Islet of Langerhans (tissue), 1 donor: ENCODE results near the gene SMARCC1.

ENCODE experiments used
- FAIRE-seq: peaks from one replicate; lab custom pipeline; 2011; peaks lifted over from hg19 to GRCh38; lab: Jason Lieb, UNC

Gene SMARCC1

DNA sequence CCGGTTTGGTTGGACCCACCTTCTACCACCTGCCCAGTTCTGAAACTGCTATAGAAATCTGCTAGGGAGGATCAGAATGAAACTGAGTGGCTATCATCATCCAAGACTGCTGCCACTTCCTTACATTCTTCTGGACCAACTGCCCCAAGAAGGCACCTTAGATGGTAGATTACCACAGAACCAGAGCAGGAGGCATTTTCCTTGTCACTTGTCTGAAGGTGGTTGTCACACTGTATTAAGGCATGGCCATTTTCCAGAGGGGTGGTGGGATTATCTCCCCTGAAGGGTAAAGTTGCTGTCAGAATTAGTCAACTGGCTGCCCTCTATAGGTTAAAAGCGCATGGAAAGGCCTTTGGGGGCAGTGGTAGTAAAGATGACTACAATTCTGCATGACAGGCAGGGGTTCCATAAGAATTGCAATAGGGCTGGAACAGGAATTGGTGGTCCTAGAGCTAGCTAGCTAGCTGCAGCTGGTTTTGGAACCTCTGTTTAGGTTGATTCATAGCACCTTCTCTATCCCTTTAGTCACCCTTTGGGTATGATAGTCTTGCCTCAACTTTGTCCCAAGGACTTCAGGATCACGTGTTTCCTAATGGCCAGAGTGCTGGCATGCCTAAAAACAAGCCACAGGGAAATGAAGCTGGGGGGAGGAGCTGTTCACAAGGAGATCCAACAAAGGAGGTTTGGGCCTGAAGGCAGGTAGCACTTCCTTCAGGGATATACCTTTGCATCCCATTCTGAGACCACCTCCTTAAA is 198.2 kb downstream of the SMARCC1 start:
- FAIRE-seq = no peak

DNA sequence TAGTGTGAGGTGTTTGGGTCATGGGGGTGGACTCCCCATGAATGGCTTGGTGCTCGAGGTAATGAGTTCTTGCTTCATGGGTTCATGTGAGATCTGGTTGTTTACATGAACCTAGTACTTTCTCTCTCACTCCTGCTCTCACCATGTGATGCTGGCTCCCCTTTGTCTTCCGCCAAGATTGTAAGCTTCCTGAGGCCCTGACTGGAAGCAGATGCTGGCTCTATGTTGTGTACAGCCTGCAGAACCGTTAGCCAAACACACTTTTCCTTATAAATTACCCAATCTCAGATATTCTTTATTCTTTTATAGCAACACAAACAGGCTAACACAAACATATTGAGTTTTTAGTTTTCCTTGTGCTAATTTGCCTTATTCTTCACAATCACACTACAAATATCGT is 199.9 kb downstream of the SMARCC1 start:
- no peak for FAIRE-seq

DNA sequence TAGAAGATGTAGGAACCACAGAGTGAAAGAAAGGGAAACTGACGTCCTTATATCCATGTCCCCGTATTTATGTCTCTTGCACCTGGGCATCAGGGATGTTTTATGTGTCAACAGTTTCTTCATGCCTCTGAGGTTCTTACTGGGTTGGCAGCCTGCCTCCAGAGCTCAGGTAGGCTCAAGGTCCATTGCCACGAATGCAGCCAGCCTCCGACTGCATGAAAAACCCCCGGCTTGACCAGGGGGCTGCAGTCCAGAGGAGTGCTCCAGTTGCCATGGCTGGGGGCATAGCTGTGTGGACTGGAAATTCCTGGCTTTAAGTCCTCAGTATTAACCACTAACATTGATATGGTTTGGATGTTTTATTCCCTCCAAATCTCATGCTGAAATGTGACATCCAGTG is 200.3 kb downstream of the SMARCC1 start:
- no peak for FAIRE-seq

DNA sequence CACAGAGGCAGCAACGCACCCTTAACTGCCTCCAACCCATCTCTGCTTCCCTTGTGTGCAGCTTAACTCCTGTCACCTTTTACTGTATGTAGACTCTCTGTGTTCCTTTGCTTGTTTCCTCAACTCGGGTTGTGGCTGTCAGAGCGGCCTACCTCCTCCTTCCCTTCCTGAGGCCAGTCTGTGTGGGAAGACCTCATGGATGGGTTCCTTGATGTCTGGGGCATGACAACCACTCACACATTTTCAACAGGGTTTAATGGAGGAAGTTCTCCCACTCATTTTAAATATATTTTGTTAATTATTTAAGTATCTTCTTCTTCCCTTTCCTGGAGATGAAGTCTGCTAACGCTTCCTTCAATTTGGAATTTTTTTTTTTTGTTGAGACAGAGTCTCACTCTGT is 201.2 kb downstream of the SMARCC1 start:
- no peak for FAIRE-seq

DNA sequence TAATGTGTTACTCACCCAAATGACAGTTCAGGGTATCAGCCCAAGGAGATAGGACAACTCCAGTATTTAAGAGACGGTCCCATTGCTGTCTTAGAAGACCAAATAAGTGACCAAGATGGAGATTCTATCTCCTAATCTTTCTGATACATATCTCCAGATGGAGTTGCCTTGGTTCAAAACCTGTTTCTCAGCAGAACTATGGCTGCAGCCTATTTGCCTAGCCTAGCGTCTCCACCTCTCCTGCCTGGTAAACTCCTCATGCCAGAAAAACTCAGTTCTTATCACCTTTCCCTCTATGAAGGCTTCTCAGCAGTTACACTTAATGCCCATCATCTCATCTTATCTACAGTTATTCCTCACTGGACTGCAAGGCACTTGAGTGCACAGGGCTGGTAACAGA is 201.8 kb downstream of the SMARCC1 start:
- FAIRE-seq = no peak

DNA sequence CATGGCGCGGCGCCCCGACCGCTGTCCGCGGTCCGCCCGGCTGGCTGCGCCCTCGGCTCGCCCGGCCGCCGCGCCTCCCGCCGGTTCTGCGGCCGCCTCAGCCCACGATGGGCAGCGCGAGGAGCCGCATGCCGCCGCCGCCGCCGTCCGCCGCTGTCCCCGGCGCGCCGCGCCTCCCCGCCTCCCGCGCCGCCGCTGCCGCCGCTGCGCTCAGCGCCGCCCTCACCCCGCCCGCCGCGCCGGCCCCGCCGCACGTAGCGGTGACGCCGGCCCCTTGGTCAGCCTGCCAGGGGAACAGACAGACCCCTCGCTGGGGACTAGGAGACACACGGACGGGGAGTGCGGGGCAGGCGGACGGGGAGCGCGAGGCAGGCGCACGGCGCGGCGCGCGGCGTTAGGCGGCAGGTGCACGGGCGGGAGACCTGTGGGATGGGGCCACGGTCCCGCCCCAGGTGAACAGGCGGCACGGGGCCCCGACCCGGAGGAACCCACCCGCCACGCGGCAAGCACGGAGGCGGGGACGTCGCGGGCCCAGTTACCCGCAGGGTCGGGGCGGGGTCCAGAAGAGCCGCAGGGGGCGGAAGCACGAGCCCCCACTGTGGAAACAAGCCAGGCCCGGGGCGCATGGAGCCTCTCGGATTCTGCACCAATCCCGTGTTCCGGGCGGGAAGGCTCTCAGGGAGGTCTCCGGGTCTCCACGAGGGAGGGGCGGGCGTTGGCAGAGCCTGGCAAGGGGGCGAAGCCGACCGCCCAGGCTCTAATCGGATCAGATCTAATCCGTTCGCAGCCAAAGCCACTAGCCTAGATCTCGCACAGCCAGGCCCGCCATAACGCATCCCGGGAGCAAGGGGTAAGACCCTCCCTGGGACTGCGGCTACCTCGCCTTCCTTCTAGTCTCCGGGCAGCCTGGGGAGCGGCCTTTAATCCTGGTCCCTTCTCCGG is 202.7 kb downstream of the SMARCC1 start, which contains the start of gene CSPG5:
Gene CSPG5, minus strand, starts transcription at position 175 of the 942 bp plus-strand sequence. Its CDS starts 172 bp downstream, at position 3.
- no peak for FAIRE-seq

DNA sequence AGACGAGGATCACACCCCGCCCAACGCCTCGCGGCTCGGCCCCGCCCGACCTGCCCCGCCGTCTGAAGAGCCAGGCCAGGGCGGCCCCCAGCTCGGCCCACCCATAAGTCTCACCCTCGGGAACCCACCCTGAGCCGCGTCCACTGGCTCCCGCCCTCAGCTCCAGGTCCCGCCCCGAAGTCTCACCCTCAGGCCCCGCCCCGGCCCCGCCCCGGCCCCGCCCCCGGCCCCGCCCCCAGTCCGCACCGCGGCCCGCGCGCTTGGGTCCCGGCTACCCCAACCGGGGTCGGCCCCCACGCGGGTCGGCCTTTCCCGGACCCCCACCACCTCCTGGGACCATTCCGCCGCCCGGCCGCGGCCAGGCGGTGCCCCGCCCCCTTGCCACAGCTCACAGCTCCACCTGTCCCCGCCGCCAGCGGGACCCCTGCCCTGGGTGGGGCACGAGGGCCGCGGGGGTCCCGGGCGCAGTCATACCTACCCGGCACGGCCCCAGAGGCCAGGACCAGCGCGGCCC is 203.5 kb downstream of the SMARCC1 start:
- no peak for FAIRE-seq

DNA sequence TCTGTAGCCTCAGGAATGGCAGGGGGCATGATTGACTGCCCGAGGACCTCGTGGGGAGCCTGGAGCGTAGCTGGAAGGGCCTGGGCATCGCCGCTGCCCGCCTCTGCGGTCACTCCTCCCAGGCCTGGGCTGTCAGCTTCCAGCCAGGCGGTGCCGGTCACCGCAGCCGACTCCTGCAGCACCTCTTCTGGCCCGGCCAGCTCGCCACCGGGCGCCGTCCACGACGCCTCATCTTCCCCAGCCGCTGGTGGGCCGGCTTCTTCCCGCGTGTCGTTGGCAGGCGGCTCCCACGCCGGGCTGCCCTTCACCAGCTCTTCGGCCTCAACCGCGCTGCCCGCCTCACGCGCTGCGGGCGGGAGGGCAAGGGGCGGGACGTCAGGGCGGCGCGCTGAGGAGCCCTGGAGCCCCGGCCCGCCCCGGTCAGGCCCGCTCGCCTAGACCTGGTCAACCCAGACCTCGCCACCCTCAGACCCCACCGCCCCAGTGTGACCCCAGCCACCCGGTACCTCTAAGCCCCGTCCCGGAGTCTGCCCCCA is 204.0 kb downstream of the SMARCC1 start:
- FAIRE-seq = no peak

DNA sequence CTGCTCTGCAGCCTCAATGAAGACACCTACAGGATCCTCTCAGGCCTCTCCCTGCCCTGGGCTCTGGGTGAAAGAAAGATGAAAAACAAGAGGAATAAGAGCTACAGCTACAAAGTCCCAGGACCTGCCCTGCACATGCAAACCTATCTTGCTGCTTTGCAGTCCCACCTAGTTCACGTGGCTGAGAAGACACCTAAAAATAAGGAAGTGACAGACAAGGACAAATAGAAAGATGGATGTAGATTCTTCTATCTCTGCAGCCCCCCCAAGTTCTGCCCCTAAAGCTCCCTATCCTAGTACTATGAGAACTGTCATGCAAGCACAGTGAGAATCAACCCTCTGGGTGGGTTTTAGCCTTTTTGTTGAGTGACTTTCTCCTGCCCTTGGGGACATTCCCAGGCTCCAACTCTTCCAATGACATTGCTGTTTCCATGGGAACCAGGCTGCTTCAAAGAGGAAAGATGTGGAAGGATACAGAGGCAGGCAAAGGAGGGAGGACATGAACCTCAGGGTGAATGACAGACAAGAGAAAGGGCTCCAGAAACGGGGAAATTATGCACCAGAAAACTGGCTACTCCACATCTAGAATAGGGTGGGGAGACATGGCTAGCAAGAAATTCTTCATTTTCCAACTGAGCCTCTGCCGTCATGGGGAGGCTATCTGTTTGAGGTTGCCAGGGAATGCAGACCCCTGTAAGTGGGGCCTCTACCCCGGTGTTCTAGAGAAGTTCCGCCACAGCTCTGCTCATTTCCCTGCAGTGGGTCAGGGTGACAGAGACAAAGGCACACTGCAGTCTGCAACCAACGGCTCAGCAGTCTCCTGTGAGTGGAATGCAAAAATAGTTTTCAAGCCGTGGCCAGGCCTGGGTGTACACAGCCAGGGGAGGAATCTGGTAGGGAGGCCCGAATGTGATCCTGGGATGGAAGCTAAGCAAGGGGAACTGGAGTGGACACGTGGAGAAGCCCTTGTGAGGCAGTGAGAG is 208.2 kb downstream of the SMARCC1 start:
- FAIRE-seq = no peak

DNA sequence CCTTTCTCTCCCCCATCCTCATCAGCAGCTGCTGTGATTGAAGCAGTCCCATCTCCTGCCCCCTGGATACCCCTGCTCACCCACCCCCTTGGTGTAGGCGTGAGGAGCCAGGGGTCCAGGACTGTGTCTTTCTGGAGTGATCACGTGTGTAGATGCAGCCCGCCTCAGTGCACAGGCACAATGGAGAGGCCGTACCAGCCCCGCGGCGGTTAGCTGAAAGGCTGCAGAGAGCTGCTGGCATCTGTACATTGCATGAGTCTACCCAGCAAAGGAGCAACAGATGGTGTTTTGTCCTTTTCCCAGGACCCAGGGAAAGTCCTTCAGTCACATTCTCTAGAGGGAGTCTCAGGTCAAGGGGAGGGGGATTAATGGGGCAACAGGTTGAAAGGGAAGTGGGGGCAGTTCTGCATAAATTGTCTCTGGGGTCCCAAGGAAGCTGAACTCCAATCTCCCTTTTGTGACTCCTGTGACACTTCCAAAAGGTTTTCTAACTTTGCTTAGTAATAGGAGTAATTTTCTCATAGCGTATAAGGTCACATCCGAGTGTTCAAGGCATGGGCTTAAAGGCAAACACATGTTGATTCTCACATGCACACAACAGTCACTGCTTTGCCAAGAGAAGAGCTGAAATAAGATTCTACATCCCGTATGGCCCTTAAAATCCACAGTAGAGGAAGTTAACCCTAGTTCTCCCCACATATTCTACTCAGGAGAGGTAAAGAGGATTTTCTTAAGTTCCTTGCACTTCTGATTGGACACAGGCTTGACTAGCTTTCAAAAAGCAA is 210.1 kb downstream of the SMARCC1 start:
- no peak for FAIRE-seq

DNA sequence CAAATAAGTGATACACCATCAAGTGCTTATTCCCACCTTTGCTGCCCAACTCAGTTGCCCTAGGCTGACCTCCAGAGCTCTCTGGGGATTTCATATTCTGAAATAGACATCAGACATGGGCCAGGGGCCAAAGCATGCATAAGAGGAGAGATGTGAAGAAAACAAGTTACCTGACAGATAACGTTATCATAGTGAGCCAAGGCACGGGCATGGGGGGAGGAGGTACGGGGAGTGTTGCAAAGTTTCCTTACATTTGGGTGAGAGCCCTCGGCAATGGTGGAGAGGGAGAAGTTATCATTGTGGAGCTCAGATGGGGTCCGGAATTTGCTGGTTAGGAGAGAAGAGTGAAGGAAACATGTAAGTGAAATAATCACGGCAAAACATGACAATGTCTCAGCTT is 212.8 kb downstream of the SMARCC1 start:
- FAIRE-seq = no peak

DNA sequence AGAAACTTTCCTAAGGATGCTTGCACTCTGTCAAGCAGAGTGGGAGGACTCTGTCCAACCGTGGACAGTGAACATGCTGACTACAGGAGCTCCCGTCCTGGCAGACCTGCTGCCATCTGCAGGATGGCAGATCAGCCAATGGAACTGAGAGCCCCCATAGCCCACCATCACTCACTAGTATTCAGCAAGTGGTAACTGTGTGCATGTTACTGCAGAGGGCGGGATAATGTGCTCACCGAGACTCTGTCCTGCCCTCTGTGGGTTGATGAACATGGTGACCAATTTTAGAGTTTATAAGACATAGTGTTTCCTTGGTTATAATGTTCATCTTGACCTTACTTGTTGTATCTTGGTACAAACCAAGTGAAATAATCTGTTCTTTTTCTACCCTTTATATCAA is 214.5 kb downstream of the SMARCC1 start:
- no peak for FAIRE-seq

DNA sequence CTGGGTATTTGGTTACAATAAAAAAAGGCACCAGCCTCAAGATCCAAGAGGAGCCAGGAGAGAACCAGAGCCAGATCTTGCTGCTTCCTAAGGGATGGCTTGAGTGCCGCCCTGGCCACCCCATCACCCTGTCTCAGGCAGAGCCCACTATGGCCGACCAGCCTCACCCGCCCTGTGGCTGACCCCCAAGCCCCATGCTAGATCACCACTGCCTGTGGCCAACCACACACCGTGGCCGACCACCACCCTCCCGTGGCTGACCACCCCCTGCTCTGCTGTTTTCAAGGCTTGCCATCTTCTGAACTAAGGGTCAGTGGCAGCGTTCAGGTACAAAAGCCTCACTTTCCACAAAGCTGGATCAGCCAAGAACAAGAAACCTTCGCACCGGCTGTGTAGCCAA is 215.0 kb downstream of the SMARCC1 start:
- no peak for FAIRE-seq

DNA sequence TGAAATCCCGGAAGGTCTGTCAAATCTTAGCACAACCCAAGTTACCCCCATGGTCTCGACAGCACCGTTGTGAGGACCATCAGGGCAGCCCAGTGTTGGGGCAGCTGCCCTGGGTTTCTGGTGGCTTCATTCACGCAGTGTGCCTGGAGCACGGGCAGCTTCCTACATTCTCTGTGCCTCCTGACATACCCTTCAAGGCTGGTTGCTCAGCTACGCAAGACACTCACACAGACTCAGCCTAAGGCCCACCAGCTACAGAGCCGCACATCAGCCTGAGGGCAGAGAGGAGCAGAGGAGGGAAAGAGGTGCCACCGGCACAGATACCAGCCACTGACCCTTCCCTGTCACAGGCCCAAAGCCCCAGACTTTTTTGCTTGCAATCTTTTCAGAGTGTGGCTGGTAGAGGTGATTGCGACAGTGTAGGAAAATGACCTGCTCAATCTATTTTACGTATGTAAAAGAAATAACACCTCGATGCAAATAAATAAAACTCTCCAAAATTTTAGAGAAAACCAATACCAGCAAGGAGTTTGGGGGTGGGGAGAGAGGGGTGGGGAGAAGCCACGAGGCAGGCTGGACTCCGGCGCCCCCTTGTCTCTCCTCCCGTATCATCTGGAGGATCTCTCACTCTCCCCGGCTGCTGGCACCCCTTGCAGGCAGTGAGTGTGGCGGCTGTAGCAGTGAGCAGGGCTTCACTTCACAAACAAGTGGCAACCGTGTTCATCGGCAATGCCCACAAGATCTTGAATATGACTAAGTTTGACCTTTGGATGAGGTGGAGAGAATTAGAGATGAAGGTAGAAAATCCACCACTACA is 215.8 kb downstream of the SMARCC1 start:
- no peak for FAIRE-seq

DNA sequence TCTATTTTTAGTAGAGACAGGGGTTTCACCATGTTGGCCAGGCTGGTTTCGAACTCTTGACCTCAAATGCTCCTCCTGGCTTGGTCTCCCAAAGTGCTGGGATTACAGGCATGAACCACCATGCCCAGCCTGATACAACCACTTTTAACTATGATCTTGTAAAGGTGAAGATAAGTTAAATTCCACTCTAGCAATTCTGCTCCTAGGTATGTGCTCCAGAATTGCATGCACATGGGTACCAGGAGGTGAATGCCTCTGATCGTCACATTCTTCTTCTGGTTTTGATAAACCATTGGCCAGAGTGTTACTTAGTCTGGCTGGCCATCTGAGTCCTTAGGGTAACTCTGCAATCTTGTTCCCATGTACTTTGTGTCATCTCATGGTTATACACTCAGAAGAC is 225.3 kb downstream of the SMARCC1 start:
- no peak for FAIRE-seq

DNA sequence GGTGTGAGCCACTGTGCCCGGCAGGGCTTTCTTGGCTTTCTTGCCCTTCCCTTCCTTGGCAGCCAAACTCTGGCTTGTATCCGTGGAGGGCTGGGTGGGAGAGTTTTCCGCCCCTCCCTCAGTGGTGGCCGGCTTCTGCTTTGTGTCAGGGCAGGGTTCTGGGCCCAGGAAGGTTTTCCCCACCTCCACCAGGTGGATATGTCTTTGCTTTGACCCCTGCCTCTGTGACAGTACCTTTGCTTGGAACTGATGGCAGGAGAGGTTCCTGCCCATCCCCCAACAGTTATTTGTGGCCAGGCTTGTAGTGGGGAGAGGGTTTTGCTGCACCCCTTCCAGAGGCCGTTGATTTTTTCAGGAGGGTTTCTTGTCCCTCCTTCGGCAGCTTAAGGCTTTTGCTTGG is 227.4 kb downstream of the SMARCC1 start:
- no peak for FAIRE-seq

DNA sequence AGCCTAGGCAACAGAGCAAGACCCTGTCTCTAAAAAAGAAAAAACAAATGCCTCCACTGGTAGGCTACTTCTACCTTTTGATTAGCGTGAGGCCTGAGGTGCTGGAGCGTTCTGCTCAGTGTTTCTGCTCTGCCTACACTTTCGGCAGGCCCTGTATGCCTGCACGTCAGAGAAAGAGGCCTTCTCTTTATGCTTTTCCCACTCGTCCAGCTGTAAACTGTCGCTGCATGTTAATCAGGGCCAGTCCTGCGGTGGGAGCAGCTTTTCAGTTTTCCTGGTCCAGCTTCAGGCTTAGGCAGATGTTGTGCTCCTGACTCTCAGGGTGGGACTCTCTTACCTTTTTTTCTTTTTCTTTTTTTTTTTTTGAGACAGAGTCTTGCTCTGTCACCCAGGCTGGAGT is 228.3 kb downstream of the SMARCC1 start:
- FAIRE-seq = no peak

DNA sequence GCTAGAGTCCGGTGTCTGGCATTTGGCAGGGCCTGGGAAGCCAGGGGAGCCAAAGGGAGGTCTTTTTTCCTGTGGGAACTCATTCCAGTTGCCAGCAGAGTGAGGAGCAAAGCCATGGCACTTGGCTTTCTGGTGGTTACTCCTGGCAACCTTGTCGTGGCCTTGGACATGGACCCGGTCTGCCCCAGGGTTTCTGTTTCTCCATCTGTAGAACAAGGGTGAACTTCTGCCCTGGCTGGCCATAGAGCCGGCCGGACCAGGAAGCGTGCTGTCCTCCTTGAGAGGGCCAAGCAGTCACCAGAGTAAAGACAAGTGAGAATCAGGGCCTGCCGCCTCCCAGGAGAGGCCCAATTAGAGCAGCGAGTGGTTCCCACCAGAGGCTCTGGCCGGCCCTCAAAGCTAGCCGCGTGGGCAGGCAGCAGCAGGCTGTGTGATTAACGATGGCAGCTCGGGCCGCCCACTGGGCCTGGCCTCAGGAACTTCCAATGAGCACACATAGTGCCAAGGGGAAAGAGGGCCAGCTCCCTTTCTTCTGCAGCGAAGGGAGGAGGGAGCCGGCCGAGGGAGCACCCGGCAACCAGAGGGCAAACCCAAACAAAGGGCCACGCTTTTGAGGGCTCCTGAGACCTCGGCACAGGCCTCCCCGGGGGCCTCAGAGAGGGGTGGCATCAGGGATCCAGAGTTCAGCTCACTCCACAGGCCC is 239.1 kb downstream of the SMARCC1 start:
- no peak for FAIRE-seq

DNA sequence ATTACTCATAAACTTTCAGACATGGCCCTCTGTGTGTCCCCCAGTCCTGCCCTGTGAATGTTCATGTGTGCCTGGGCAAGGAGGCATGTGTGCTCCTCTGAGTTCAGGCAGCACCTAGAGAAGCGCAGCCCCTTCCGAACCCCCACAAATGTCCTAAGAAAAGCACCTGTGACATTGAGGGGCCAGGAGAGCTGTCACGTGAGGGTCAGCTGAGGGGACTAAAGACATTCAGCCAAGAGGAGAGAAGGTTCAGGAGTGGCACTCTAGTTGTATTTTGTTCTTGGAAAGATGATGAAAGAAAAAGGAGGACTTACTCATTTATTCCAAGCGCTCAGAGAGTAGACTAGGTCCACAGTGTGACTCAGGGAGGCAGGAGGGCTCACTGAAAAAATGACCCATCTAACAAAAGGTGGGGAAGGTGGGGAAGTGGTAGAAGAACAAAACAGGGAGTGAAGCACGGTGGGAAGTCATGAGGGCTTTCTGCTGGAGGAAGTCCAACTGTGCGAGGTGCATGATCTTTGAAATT is 240.0 kb downstream of the SMARCC1 start:
- FAIRE-seq = no peak
